ENCODE results near the gene RCAN2.

Gene RCAN2

GRCh38 chr6:46220352-46221221 lies 270.7 kb downstream of the RCAN2 start:
- no peak for TF ChIP-seq CTCF (IDR thresholded peaks at IDR 0.05; ENCODE audit: control insufficient read depth, extremely low read depth, insufficient read depth)
- no peak for DNase-seq (ENCODE audit: low read depth)
- no peak overlapping the region for H3K4me3 ChIP-seq (ENCODE audit: low read depth, low read length)

- no peak overlapping the region for H3K4me3 ChIP-seq (ENCODE audit: low read depth, low read length)
- no peak for DNase-seq (ENCODE audit: low read depth)
- no peak for TF ChIP-seq CTCF (IDR thresholded peaks at IDR 0.05; ENCODE audit: control insufficient read depth, extremely low read depth, insufficient read depth)
Observed at GRCh38 chr6:46219661-46220060, 271.6 kb downstream of the RCAN2 start.

GRCh38 chr6:46218457-46218856 lies 272.8 kb downstream of the RCAN2 start:
- DNase-seq (ENCODE audit: low read depth): no peak
- H3K4me3 ChIP-seq (ENCODE audit: low read depth, low read length): no peak overlapping the region
- TF ChIP-seq CTCF (IDR thresholded peaks at IDR 0.05; ENCODE audit: control insufficient read depth, extremely low read depth, insufficient read depth): no peak

- DNase-seq (ENCODE audit: low read depth): no peak
- TF ChIP-seq CTCF (IDR thresholded peaks at IDR 0.05; ENCODE audit: control insufficient read depth, extremely low read depth, insufficient read depth): no peak
- no peak overlapping the region for H3K4me3 ChIP-seq (ENCODE audit: low read depth, low read length)
Observed at GRCh38 chr6:46217671-46218131, 273.5 kb downstream of the RCAN2 start.

GRCh38 chr6:46216879-46217278 lies 274.4 kb downstream of the RCAN2 start:
- no peak for DNase-seq (ENCODE audit: low read depth)
- no peak for TF ChIP-seq CTCF (IDR thresholded peaks at IDR 0.05; ENCODE audit: control insufficient read depth, extremely low read depth, insufficient read depth)
- no peak overlapping the region for H3K4me3 ChIP-seq (ENCODE audit: low read depth, low read length)

- no peak for TF ChIP-seq CTCF (IDR thresholded peaks at IDR 0.05; ENCODE audit: control insufficient read depth, extremely low read depth, insufficient read depth)
- DNase-seq (ENCODE audit: low read depth): no peak
- no peak overlapping the region for H3K4me3 ChIP-seq (ENCODE audit: low read depth, low read length)
Observed at GRCh38 chr6:46215777-46216176, 275.5 kb downstream of the RCAN2 start.

GRCh38 chr6:46215213-46215612 lies 276.0 kb downstream of the RCAN2 start:
- TF ChIP-seq CTCF (IDR thresholded peaks at IDR 0.05; ENCODE audit: control insufficient read depth, extremely low read depth, insufficient read depth): no peak
- no peak for DNase-seq (ENCODE audit: low read depth)
- H3K4me3 ChIP-seq (ENCODE audit: low read depth, low read length): no peak overlapping the region
